DND-41 (cell line): Measurements from ENCODE around the gene FLNC.
A peak's percentile ranks its signal among the peaks of the same experiment; 100 is the strongest.

Experiments
- ATAC-seq: fragments of 200-7000 bp; cut with Tn5 transposase; 3 replicates; pipeline ENCODE4 v1.9.1; 2021; ENCODE audit warnings: low read depth; ENCODE audit not compliant: insufficient read depth
- DNase-seq: peaks from one replicate; pipeline ENCODE4 v3.0.0-alpha.2; 2020
- H2AFZ ChIP-seq: 2 replicates; pipeline ENCODE4 v1.6.0; 2012; ENCODE audit warnings: low read depth, low read length
- H3K27ac ChIP-seq: 2 replicates; pipeline ENCODE4 v1.5.1; 2012; ENCODE audit warnings: low read length, inconsistent platforms
- H3K27me3 ChIP-seq: fragments of 200-600 bp; sonication (generic); 2 replicates; pipeline ENCODE4 v1.6.0; 2012; ENCODE audit warnings: low read length, mild to moderate bottlenecking, inconsistent platforms; ENCODE audit not compliant: insufficient read depth, poor library complexity
- H3K36me3 ChIP-seq: 2 replicates; pipeline ENCODE4 v1.5.1; 2012; ENCODE audit warnings: low read length, inconsistent platforms; ENCODE audit not compliant: insufficient read depth
- H3K4me1 ChIP-seq: 2 replicates; pipeline ENCODE4 v1.5.1; 2012; ENCODE audit warnings: mild to moderate bottlenecking, low read length; ENCODE audit not compliant: insufficient read depth
- H3K4me2 ChIP-seq: 2 replicates; pipeline ENCODE4 v1.6.0; 2012; ENCODE audit warnings: mild to moderate bottlenecking, moderate library complexity, low read length, inconsistent platforms; ENCODE audit not compliant: insufficient read depth
- H3K4me3 ChIP-seq, 2 experiments: fragments of 200-600 bp in 1 of 2; shearing (Covaris generic) in 1 of 2; 2 replicates each; pipeline ENCODE4 v1.5.1; 2012 to 2016; ENCODE audit warnings: inconsistent platforms in 2 of 2, low read length in 2 of 2, mild to moderate bottlenecking in 2 of 2, low read depth in 1 of 2, moderate library complexity in 1 of 2
- H3K79me2 ChIP-seq: 2 replicates; pipeline ENCODE4 v1.6.0; 2012; ENCODE audit warnings: low read length, inconsistent platforms; ENCODE audit not compliant: insufficient read depth
- H3K9ac ChIP-seq: 2 replicates; pipeline ENCODE4 v1.6.0; 2012; ENCODE audit warnings: low read depth, mild to moderate bottlenecking, inconsistent platforms, low read length, moderate library complexity
- H3K9me3 ChIP-seq: 2 replicates; pipeline ENCODE4 v1.5.1; 2012; ENCODE audit warnings: low read length, moderate library complexity, mild to moderate bottlenecking, inconsistent platforms; ENCODE audit not compliant: insufficient read depth, severe bottlenecking
- H4K20me1 ChIP-seq: 2 replicates; pipeline ENCODE4 v1.6.0; 2012; ENCODE audit warnings: low read length; ENCODE audit not compliant: insufficient read depth
- CTCF ChIP-seq: IDR thresholded peaks from 2 replicates; pipeline ENCODE4 v1.5.1; 2012; ENCODE audit warnings: borderline replicate concordance, low read length, moderate library complexity, mild to moderate bottlenecking; ENCODE audit not compliant: poor library complexity, severe bottlenecking; ENCODE audit errors: extremely low read depth
- EZH2 ChIP-seq: IDR thresholded peaks from 3 replicates; pipeline ENCODE4 v1.6.1; 2012; ENCODE audit warnings: borderline replicate concordance, low read depth, mild to moderate bottlenecking, moderate library complexity, low read length, inconsistent platforms; ENCODE audit not compliant: severe bottlenecking

Gene FLNC

GRCh38 chr7:128879461-128879938, 49.3 kb downstream of the FLNC start:
- H3K27me3 ChIP-seq = no peaks in the 10 kb centered on the region
- H4K20me1 ChIP-seq = no peaks in the 10 kb centered on the region
- H3K9me3 ChIP-seq = no peaks in the 10 kb centered on the region
- no peak overlapping the region for H3K4me3 ChIP-seq
- no peak overlapping the region for H3K4me2 ChIP-seq
- no peak overlapping the region for H3K9ac ChIP-seq
- ATAC-seq = no peak
- 0 out of 2 replicates have a peak, but pooled peaks cover 4% of the 10 kb centered on the region for H3K4me1 ChIP-seq
- TF ChIP-seq EZH2 (no peak), CTCF (no peak)
- no peaks in the 10 kb centered on the region for H3K36me3 ChIP-seq
- DNase-seq = no peak
- no peak overlapping the region for H3K27ac ChIP-seq
- no peaks in the 10 kb centered on the region for H3K79me2 ChIP-seq
- H2AFZ ChIP-seq = no peak overlapping the region

GRCh38 chr7:128879939-128880746, 49.9 kb downstream of the FLNC start:
- no peaks in the 10 kb centered on the region for H3K79me2 ChIP-seq
- no peak overlapping the region for H3K4me2 ChIP-seq
- H3K4me3 ChIP-seq = no peak overlapping the region
- 0 out of 2 replicates have a peak, but pooled peaks cover 4% of the 10 kb centered on the region for H3K4me1 ChIP-seq
- ATAC-seq (peak; percentile 32; the same call in 1 of the 3 replicates), DNase-seq (no peak)
- H2AFZ ChIP-seq = no peak overlapping the region
- H3K9ac ChIP-seq = no peak overlapping the region
- no peak overlapping the region for H3K27ac ChIP-seq
- no peaks in the 10 kb centered on the region for H3K36me3 ChIP-seq
- no peak for TF ChIP-seq EZH2
- peak; percentile 51 for TF ChIP-seq CTCF
- no peaks in the 10 kb centered on the region for H3K27me3 ChIP-seq
- no peaks in the 10 kb centered on the region for H4K20me1 ChIP-seq
- H3K9me3 ChIP-seq = no peaks in the 10 kb centered on the region

- no peak for TF ChIP-seq CTCF
- no peak for TF ChIP-seq EZH2
- Histone ChIP-seq H3K4me2 (no peak overlapping the region), H3K27ac (no peak overlapping the region), H3K4me3 (no peak overlapping the region), H4K20me1 (no peaks in the 10 kb centered on the region), H3K9ac (no peak overlapping the region), H3K9me3 (no peaks in the 10 kb centered on the region), H3K36me3 (no peaks in the 10 kb centered on the region), H2AFZ (no peak overlapping the region), H3K27me3 (no peaks in the 10 kb centered on the region), H3K4me1 (0 out of 2 replicates have a peak, but pooled peaks cover 4% of the 10 kb centered on the region), H3K79me2 (no peaks in the 10 kb centered on the region)
- ATAC-seq = no peak
- no peak for DNase-seq
These were observed 50.7 kb downstream of the FLNC start for GRCh38 chr7:128880791-128881457.
